HG03159 (cell line): ENCODE measurements around the gene C22orf39.

Experiments used
- ATAC-seq: cut with Tn5 transposase; IDR thresholded peaks from one replicate; pipeline ENCODE4 v1.9.1; 2021; ENCODE audit warnings: mild to moderate bottlenecking, moderate library complexity; ENCODE audit not compliant: unreplicated experiment

C22orf39 gene

GRCh38 chr22:19402642-19403191 lies 44.8 kb downstream of the C22orf39 start:
- ATAC-seq = no peak

- ATAC-seq = no peak
These were observed 46.0 kb downstream of the C22orf39 start for GRCh38 chr22:19401483-19401882.

- no peak for ATAC-seq
These were observed 46.6 kb downstream of the C22orf39 start for GRCh38 chr22:19400881-19401280.

GRCh38 chr22:19398652-19399051 lies 48.9 kb downstream of the C22orf39 start:
- ATAC-seq = no peak

GRCh38 chr22:19398206-19398605 lies 49.3 kb downstream of the C22orf39 start:
- ATAC-seq = no peak

GRCh38 chr22:19397734-19398104 lies 49.8 kb downstream of the C22orf39 start:
- ATAC-seq = no peak

- ATAC-seq = no peak
These were observed 50.4 kb downstream of the C22orf39 start for GRCh38 chr22:19396934-19397733.

- no peak for ATAC-seq
These were observed 51.0 kb downstream of the C22orf39 start for GRCh38 chr22:19396561-19396933.

- ATAC-seq = no peak
These were observed 52.2 kb downstream of the C22orf39 start for GRCh38 chr22:19395276-19395675.

GRCh38 chr22:19394274-19395050 lies 53.0 kb downstream of the C22orf39 start:
- no peak for ATAC-seq

GRCh38 chr22:19393704-19394103 lies 53.8 kb downstream of the C22orf39 start:
- no peak for ATAC-seq
